DMS 273 treated with DMSO at 0.1 percent for 48 hours (cell line): ENCODE measurements around the gene DIS3L.
A peak's percentile ranks its signal among the peaks of the same experiment; 100 is the strongest.
"Not testable (repeated sequence)": the region's sequence is repeated elsewhere in the genome, so short reads cannot be mapped to it uniquely, and the experiment has no call there.

ENCODE experiments used
- DNase-seq: peaks from one replicate; lab custom pipeline; 2025; lab: John Stamatoyannopoulos, UW

The DIS3L gene

GRCh38 chr15:66278056-66278455, 15.3 kb upstream of the DIS3L start:
- DNase-seq = no peak

GRCh38 chr15:66278671-66279070, 14.7 kb upstream of the DIS3L start:
- no peak for DNase-seq

GRCh38 chr15:66284271-66284670, 9.1 kb upstream of the DIS3L start:
- no peak for DNase-seq

- DNase-seq = no peak
Observed at GRCh38 chr15:66285533-66286280, 7.7 kb upstream of the DIS3L start.

- no peak for DNase-seq
Observed at GRCh38 chr15:66287461-66288057, 5.8 kb upstream of the DIS3L start.

GRCh38 chr15:66288093-66288492, 5.3 kb upstream of the DIS3L start:
- DNase-seq = no peak

GRCh38 chr15:66288551-66289185, 4.7 kb upstream of the DIS3L start:
- no peak for DNase-seq

- DNase-seq = no peak
Observed at GRCh38 chr15:66290007-66290406, 3.4 kb upstream of the DIS3L start.

GRCh38 chr15:66290518-66290917, 2.9 kb upstream of the DIS3L start:
- DNase-seq = no peak

GRCh38 chr15:66291816-66292570, 1.4 kb upstream of the DIS3L start:
- no peak for DNase-seq

GRCh38 chr15:66292571-66293418, 573 bp upstream of the DIS3L start:
- DNase-seq = no peak

- no peak for DNase-seq
Observed at GRCh38 chr15:66294157-66294931, 976 bp downstream of the DIS3L start.

- DNase-seq = no peak
Observed at GRCh38 chr15:66294932-66295235, 1.5 kb downstream of the DIS3L start.

- no peak for DNase-seq
Observed at GRCh38 chr15:66296186-66296585, 2.8 kb downstream of the DIS3L start.

- peak; percentile 7 for DNase-seq
Observed at GRCh38 chr15:66298803-66299251, 5.5 kb downstream of the DIS3L start.

- DNase-seq = no peak
Observed at GRCh38 chr15:66302489-66303278, 9.3 kb downstream of the DIS3L start.

- DNase-seq = not testable (repeated sequence)
Observed at GRCh38 chr15:66304425-66304824, 11.1 kb downstream of the DIS3L start.

GRCh38 chr15:66306381-66306780, 13.0 kb downstream of the DIS3L start:
- no peak for DNase-seq

- DNase-seq = no peak
Observed at GRCh38 chr15:66308531-66308930, 15.2 kb downstream of the DIS3L start.

GRCh38 chr15:66309828-66310227, 16.5 kb downstream of the DIS3L start:
- DNase-seq = no peak
